Panc1 (cell line): ENCODE data around the gene TGFBI. TPM values are rescaled to one million over a fixed set of nuclear protein-coding genes. Genes with fewer than 3 reads are reported as not detected.

Source experiments
- ATAC-seq: fragments of 200-7000 bp; cut with Tn5 transposase; 2 replicates; pipeline ENCODE4 v1.9.1; 2020; ENCODE audit warnings: mild to moderate bottlenecking, moderate library complexity
- BruUV-seq: library from RNA; stranded (reverse); fragments of 400-500 nt; replicated peaks from 2 replicates; lab custom pipeline; 2021; lab: Mats Ljungman, UMichigan
- CTCF ChIA-PET: fragments of 300-600 bp; sonication (Branson Sonifier 250); formaldehyde crosslinking; loops from one replicate; lab custom pipeline; 2022; ENCODE audit warnings: antibody characterized with exemption; lab: Charles Lee
- POLR2A ChIA-PET: fragments of 300-600 bp; sonication (Branson Sonifier 250); formaldehyde crosslinking; loops from one replicate; lab custom pipeline; 2022; ENCODE audit warnings: antibody characterized with exemption; lab: Charles Lee
- DNase-seq: peaks from one replicate; pipeline ENCODE4 v3.0.0-alpha.2; 2010; ENCODE audit warnings: low read depth, low spot score
- H3K27ac ChIP-seq: 2 replicates; pipeline ENCODE4 v1.5.1; 2011; ENCODE audit warnings: mild to moderate bottlenecking, low read length, inconsistent platforms
- H3K27me3 ChIP-seq: fragments of 200-500 bp; sonication (Bioruptor generic); 2 replicates; pipeline ENCODE4 v1.6.0; 2014; ENCODE audit warnings: low read length, inconsistent platforms; ENCODE audit not compliant: control insufficient read depth, insufficient read depth
- H3K36me3 ChIP-seq: fragments of 200-500 bp; sonication (Bioruptor generic); 2 replicates; pipeline ENCODE4 v1.5.1; 2014; ENCODE audit warnings: inconsistent platforms, mild to moderate bottlenecking, low read length, moderate library complexity; ENCODE audit not compliant: control insufficient read depth, insufficient read depth
- H3K4me1 ChIP-seq: 2 replicates; pipeline ENCODE4 v1.5.1; 2011; ENCODE audit warnings: inconsistent platforms, mild to moderate bottlenecking, low read length, moderate library complexity; ENCODE audit not compliant: control insufficient read depth, insufficient read depth
- H3K4me3 ChIP-seq, 2 experiments: 2 replicates each; pipeline ENCODE4 v1.5.1; 2011 to 2012; ENCODE audit warnings: low read depth in 2 of 2, low read length in 2 of 2, mild to moderate bottlenecking in 2 of 2, inconsistent platforms in 1 of 2, moderate library complexity in 1 of 2
- H3K9me3 ChIP-seq: fragments of 200-500 bp; sonication (Bioruptor generic); 2 replicates; pipeline ENCODE4 v1.5.1; 2014; ENCODE audit warnings: low read depth, mild to moderate bottlenecking, inconsistent platforms, low read length, moderate library complexity; ENCODE audit not compliant: control insufficient read depth, insufficient read depth
- POLR2AphosphoS5 ChIP-seq: IDR thresholded peaks from 2 replicates; pipeline ENCODE4 v1.6.1; 2012; ENCODE audit warnings: mild to moderate bottlenecking, low read depth, low read length, moderate library complexity
- SIN3A ChIP-seq: IDR thresholded peaks from 2 replicates; pipeline ENCODE4 v1.6.1; 2012; ENCODE audit warnings: low read depth, mild to moderate bottlenecking, low read length, moderate library complexity, borderline replicate concordance; ENCODE audit not compliant: insufficient read depth
- TCF7L2 ChIP-seq: IDR thresholded peaks from 2 replicates; pipeline ENCODE4 v1.6.1; 2011; ENCODE audit warnings: mild to moderate bottlenecking, low read depth, low read length, inconsistent platforms
- in situ Hi-C: cut with HindIII; loops from 2 replicates; pipeline ENCODE4 v1.10.0; 2016; ENCODE audit warnings: low sequenced_read_pairs, low pct_unique_long_range_greater_than_20kb
- intact Hi-C: fragments of 100-400 bp; cut with micrococcal nuclease; formaldehyde crosslinking; loops from one replicate; pipeline ENCODE4 v1.10.0; 2022; ENCODE audit not compliant: unreplicated experiment
- total RNA-seq: library from RNA; stranded (reverse); gene quantifications from one replicate; pipeline ENCODE4 v1.2.1, GENCODE V29; 2021; ENCODE audit not compliant: unreplicated experiment
- TF ChIP-seq, protein P1 (sequence below): fragments of 450-650 bp; IDR thresholded peaks from 2 replicates; pipeline ENCODE4 v1.5.1; 2017; ENCODE audit warnings: mild to moderate bottlenecking
- TF ChIP-seq, protein P2 (sequence below), 2 experiments: IDR thresholded peaks; 2 replicates each; pipeline ENCODE4 v1.6.1; 2011 to 2012; ENCODE audit warnings: low read depth in 2 of 2, control low read depth in 1 of 2, low read length in 1 of 2, mild to moderate bottlenecking in 1 of 2, moderate library complexity in 1 of 2; ENCODE audit not compliant: insufficient read depth in 1 of 2

The TGFBI gene
- total RNA-seq, 1 experiment from 2014 or later = 314 TPM

GRCh38 chr5:136104306-136104965 is 75.6 kb downstream of the TGFBI start:
- Histone ChIP-seq H3K4me1 (no peaks in the 10 kb centered on the region), H3K4me3 (no peak overlapping the region), H3K27ac (no peak overlapping the region), H3K9me3 (no peaks in the 10 kb centered on the region), H3K36me3 (no peaks in the 10 kb centered on the region), H3K27me3 (no peaks in the 10 kb centered on the region)
- intact Hi-C loops = no loop called here
- ChIA-PET POLR2A (no interaction called here), CTCF (no interaction called here)
- in situ Hi-C loops = no loop called here
- ATAC-seq = no peak
- DNase-seq = no peak
- no TSS peak for BruUV-seq
- TF ChIP-seq, protein P1, sequence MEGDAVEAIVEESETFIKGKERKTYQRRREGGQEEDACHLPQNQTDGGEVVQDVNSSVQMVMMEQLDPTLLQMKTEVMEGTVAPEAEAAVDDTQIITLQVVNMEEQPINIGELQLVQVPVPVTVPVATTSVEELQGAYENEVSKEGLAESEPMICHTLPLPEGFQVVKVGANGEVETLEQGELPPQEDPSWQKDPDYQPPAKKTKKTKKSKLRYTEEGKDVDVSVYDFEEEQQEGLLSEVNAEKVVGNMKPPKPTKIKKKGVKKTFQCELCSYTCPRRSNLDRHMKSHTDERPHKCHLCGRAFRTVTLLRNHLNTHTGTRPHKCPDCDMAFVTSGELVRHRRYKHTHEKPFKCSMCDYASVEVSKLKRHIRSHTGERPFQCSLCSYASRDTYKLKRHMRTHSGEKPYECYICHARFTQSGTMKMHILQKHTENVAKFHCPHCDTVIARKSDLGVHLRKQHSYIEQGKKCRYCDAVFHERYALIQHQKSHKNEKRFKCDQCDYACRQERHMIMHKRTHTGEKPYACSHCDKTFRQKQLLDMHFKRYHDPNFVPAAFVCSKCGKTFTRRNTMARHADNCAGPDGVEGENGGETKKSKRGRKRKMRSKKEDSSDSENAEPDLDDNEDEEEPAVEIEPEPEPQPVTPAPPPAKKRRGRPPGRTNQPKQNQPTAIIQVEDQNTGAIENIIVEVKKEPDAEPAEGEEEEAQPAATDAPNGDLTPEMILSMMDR = no peak
- TF ChIP-seq SIN3A (no peak), TCF7L2 (no peak), POLR2AphosphoS5 (no peak)
- TF ChIP-seq, protein P2, sequence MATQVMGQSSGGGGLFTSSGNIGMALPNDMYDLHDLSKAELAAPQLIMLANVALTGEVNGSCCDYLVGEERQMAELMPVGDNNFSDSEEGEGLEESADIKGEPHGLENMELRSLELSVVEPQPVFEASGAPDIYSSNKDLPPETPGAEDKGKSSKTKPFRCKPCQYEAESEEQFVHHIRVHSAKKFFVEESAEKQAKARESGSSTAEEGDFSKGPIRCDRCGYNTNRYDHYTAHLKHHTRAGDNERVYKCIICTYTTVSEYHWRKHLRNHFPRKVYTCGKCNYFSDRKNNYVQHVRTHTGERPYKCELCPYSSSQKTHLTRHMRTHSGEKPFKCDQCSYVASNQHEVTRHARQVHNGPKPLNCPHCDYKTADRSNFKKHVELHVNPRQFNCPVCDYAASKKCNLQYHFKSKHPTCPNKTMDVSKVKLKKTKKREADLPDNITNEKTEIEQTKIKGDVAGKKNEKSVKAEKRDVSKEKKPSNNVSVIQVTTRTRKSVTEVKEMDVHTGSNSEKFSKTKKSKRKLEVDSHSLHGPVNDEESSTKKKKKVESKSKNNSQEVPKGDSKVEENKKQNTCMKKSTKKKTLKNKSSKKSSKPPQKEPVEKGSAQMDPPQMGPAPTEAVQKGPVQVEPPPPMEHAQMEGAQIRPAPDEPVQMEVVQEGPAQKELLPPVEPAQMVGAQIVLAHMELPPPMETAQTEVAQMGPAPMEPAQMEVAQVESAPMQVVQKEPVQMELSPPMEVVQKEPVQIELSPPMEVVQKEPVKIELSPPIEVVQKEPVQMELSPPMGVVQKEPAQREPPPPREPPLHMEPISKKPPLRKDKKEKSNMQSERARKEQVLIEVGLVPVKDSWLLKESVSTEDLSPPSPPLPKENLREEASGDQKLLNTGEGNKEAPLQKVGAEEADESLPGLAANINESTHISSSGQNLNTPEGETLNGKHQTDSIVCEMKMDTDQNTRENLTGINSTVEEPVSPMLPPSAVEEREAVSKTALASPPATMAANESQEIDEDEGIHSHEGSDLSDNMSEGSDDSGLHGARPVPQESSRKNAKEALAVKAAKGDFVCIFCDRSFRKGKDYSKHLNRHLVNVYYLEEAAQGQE (IDR thresholded peaks at IDR 0.05; ENCODE audit: insufficient read depth in 1 of 2, low read depth in 2 of 2, low read length in 1 of 2) = no peak

- DNase-seq (no peak), ATAC-seq (no peak)
- no peaks in the 10 kb centered on the region for H3K36me3 ChIP-seq
- TF ChIP-seq SIN3A (no peak), TCF7L2 (no peak), POLR2AphosphoS5 (no peak)
- TF ChIP-seq, protein P1 = no peak
- TF ChIP-seq, protein P2 (IDR thresholded peaks at IDR 0.05; ENCODE audit: insufficient read depth in 1 of 2, low read depth in 2 of 2, low read length in 1 of 2) = no peak
- no peaks in the 10 kb centered on the region for H3K4me1 ChIP-seq
- H3K27ac ChIP-seq = no peak overlapping the region
- ChIA-PET CTCF (no interaction called here), POLR2A (no interaction called here)
- no peaks in the 10 kb centered on the region for H3K27me3 ChIP-seq
- no TSS peak for BruUV-seq
- H3K4me3 ChIP-seq = no peak overlapping the region
- intact Hi-C loops = no loop called here
- H3K9me3 ChIP-seq = no peaks in the 10 kb centered on the region
- in situ Hi-C loops = no loop called here
Observed at GRCh38 chr5:136106351-136107031, 77.7 kb downstream of the TGFBI start.
